ENCODE results near the gene ATP13A2.

Gene ATP13A2

GRCh38 chr1:16996845-16997244, 14.9 kb downstream of the ATP13A2 start:
- DNase-seq (ENCODE audit: low read depth): no peak
- no peak overlapping the region for H3K4me3 ChIP-seq (ENCODE audit: low read length)
- TF ChIP-seq, protein P1, sequence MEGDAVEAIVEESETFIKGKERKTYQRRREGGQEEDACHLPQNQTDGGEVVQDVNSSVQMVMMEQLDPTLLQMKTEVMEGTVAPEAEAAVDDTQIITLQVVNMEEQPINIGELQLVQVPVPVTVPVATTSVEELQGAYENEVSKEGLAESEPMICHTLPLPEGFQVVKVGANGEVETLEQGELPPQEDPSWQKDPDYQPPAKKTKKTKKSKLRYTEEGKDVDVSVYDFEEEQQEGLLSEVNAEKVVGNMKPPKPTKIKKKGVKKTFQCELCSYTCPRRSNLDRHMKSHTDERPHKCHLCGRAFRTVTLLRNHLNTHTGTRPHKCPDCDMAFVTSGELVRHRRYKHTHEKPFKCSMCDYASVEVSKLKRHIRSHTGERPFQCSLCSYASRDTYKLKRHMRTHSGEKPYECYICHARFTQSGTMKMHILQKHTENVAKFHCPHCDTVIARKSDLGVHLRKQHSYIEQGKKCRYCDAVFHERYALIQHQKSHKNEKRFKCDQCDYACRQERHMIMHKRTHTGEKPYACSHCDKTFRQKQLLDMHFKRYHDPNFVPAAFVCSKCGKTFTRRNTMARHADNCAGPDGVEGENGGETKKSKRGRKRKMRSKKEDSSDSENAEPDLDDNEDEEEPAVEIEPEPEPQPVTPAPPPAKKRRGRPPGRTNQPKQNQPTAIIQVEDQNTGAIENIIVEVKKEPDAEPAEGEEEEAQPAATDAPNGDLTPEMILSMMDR (conservative IDR thresholded peaks at IDR 0.05; ENCODE audit: low read length): no peak

- H3K4me3 ChIP-seq (ENCODE audit: low read length): no peak overlapping the region
- TF ChIP-seq, protein P1 (conservative IDR thresholded peaks at IDR 0.05; ENCODE audit: low read length): no peak
- DNase-seq (ENCODE audit: low read depth): no peak
Measured at GRCh38 chr1:16993521-16994038, 18.1 kb downstream of the ATP13A2 start.

DNA sequence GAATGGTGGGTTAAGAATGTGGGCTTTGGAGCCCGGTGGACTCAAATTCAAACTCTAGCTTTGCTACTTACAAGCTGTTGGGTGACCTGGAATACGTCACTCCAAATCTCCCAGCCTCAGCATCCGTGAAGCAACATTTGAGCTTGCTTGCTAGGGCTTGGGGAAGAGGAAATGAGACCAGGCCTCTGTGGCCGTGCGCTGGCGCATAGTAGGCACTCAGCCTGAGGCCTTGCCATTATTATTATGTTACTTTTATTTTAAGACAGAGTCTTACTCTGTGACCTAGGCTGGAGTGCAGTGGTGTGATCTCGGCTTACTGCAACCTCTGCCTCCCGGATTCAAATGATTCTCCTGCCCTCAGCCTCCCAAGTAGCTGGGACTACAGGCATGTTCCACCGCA, 19.1 kb downstream of the ATP13A2 start:
- no peak for DNase-seq (ENCODE audit: low read depth)
- H3K4me3 ChIP-seq (ENCODE audit: low read length): no peak overlapping the region
- TF ChIP-seq, protein P1 (conservative IDR thresholded peaks at IDR 0.05; ENCODE audit: low read length): no peak

GRCh38 chr1:16992102-16992501, 19.6 kb downstream of the ATP13A2 start:
- TF ChIP-seq, protein P1 (conservative IDR thresholded peaks at IDR 0.05; ENCODE audit: low read length): no peak
- DNase-seq (ENCODE audit: low read depth): no peak

DNA sequence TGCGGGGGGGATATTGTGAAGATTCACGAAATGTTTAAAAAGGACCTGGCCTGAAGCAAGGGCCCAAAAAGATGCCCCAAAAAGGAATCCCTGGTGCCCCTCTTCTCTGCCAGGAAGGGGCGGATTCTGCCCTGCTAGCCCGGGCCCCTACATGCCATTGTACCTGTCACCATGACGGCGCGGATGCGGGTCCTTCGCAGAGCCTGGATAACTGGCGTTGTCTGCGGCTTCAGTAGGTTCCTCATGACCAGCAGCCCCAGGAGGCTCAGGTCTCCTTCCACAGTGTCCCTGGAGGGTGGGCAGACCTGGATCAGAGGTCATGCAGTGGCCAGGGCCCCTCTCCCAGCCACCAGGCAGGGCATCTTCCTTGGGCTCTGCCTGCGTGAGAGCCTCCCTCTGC, 20.2 kb downstream of the ATP13A2 start:
- TF ChIP-seq, protein P1 (conservative IDR thresholded peaks at IDR 0.05; ENCODE audit: low read length): no peak
- no peak overlapping the region for H3K4me3 ChIP-seq (ENCODE audit: low read length)
- DNase-seq (ENCODE audit: low read depth): no peak

More at GRCh38 chr1:16992102-16992501, 19.6 kb downstream of the ATP13A2 start:
- H3K4me3 ChIP-seq (ENCODE audit: low read length): no peak overlapping the region

DNA sequence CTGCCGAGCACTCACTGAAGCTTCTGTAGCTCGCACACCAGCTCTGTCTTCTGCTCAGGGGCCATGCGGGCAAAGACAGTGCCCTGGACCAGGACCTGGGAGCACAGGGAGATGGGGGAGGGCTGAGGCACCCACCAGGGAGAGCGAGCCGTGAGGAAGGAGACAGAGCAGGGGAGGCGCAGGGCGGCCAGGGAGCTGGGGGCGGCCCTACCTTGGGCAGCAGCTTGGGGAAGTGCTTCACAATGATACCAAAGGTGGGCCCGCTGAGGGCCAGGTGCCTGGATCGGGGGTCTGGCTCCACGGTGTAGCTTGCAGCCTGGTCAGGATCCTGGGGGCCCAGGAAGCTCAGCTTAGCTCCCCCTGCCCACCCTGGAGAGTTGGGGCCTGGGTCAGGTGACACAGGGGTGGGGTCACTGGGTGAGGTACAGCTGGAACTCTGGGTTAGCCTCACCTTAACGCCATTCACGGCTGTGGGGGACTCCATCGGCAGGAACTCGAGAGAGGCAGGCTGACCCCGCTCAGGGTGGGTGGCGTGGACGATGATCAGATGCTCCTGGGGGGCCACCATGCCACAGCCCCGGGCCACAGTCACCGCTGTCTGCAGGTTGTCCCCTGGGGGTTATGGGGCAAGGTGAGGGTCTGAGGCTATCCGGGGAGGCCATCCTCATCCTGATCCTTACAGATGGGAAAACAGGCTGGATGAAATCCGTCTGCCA, 21.9 kb downstream of the ATP13A2 start:
- H3K4me3 ChIP-seq (ENCODE audit: low read length): no peak overlapping the region
- DNase-seq (ENCODE audit: low read depth): no peak
- TF ChIP-seq, protein P1 (conservative IDR thresholded peaks at IDR 0.05; ENCODE audit: low read length): no peak

GRCh38 chr1:16988210-16988609, 23.5 kb downstream of the ATP13A2 start:
- TF ChIP-seq, protein P1 (conservative IDR thresholded peaks at IDR 0.05; ENCODE audit: low read length): no peak
- DNase-seq (ENCODE audit: low read depth): no peak
- no peak overlapping the region for H3K4me3 ChIP-seq (ENCODE audit: low read length)
